Measurements from ENCODE around the gene UTP14C. TPM values are rescaled to one million over a fixed set of nuclear protein-coding genes. Genes with fewer than 3 reads are reported as not detected.
"Not testable (repeated sequence)": the region's sequence is repeated elsewhere in the genome, so short reads cannot be mapped to it uniquely, and the experiment has no call there.

Gene UTP14C
- total RNA-seq, 1 donor from 2014 or later, result 23.6 TPM

DNA sequence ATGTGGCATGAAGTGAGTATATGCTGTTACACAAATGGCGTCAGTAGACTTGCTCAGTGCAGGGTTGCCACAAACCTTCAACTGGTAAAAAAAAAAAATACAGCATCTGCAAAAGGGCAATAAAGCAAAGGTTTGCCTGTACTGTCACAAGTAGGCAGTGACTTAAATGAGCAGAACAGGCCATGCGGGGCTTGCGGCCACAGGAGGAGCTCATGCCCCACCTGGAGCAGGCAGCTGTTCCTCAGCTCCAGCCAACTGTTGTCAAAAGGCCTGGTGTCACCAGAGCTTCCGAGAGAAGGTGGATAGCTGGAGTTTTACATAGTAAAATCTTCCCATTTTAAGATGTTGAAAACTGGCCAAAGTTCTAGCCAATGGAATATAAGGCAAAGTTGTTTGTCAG lies 20.9 kb upstream of the UTP14C start:
- no peak for DNase-seq (ENCODE audit: low spot score)

DNA sequence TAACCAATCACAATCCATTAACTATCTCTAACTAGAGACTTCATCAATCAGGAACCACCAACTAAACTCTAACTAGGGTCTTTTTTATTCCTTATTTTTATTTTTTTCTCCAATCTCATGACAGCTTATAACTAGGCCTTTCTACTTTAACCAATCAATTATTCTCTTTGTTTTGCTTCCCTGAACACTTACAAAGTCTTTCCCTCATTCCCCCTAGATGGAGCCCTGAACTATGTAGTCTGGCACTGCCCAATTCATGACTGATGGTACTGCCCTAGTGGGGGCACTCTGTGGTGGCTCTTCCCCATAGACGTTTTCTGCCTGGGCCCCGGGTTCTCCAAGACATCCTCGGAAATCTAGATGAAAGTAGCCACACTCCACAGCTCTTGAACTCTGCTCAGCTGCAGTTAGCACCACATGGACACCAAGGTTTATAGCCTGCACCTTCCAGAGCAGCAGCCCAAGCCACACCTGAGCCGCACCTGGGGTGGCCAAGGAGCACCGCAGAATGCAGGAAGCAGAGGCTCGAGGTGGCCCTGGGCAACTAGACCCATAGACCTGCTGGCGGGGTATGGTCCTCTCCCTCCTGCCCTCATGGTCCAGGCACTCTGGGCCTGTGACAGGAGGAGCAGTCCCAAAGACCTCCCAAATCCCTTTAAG lies 19.9 kb upstream of the UTP14C start:
- no peak for DNase-seq (ENCODE audit: low spot score)

DNA sequence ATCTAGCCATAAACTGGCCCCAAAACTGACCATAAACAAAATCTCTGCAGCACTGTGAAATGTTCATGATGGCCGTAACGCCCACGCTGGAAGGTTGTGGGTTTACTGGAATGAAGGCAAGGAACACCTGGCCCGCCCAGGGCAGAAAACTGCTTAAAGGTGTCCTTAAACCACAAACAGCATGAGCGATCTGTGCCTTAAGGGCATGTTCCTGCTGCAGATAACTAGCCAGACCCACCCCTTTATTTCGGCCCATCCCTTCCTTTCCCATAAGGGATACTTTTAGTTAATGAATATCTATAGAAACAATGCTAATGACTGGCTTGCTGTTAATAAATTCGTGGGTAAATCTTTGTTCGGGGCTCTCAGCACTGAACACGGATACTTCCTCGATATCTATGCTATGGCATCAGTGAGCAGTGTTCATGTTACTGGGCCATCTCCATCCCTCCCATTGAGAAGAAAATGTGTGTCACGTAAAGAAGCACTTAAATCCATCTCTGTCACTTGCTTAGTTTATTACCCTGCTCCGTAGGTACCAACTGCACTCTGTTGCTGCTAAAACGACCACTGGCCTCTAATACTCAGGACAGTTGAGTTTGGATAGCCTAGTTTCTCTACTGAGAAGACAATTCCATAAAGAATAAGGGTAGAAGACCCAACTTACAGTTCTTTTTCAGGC lies 18.5 kb upstream of the UTP14C start:
- DNase-seq (ENCODE audit: low spot score), result no peak

DNA sequence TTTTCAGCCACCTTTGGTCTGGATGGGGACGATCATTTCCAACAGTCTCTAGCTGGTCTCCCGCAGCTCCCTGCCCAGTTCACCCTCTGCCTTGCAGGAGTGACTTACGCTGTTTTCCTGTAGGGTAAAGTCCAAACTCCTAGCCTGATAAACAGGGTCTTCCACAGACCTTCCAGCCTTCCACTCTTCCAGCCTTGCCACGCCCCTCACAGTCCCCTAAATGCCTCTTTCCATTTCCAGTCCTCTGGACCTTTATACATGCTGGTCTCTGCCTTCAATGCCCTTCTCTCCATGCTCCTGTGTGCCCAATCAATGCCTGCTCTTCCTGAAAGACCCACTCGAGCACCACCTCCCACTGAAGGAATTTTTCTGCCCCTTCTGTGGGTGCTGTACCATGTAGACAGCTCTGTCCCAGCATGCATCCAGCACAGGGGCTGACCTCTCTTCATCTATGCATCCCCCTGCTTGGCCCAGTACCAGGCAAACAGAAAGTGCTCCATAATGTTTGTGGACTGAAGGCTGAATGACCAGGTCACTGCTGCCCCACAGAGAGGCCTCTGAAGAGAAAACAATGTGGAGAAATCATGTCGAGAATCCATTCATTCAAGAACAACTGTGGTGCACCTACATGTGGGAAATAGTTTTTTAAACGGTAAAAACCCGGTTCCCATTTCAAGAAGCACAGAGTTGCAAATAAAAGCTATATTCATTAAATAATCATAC lies 17.8 kb upstream of the UTP14C start:
- DNase-seq (ENCODE audit: low spot score), result no peak

DNA sequence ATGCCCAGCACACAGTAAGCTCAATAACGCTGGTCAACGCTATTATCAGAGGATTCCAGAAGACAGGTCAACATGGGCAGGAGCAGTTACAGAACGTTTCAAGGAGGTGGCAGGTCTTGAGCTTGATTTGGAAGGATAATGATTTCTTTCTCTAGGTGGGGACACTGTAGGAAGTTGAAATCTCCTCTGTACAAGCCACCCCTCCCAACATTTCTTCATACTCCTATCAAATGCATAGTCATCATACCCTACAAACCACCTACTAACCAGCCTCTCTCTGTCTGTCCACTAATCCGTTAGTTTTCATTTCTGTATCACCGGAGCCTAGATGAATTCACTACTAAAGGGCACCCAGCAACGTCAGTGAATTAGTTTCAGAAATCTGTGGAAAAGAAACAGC lies 14.5 kb upstream of the UTP14C start:
- DNase-seq (ENCODE audit: low spot score), result no peak

DNA sequence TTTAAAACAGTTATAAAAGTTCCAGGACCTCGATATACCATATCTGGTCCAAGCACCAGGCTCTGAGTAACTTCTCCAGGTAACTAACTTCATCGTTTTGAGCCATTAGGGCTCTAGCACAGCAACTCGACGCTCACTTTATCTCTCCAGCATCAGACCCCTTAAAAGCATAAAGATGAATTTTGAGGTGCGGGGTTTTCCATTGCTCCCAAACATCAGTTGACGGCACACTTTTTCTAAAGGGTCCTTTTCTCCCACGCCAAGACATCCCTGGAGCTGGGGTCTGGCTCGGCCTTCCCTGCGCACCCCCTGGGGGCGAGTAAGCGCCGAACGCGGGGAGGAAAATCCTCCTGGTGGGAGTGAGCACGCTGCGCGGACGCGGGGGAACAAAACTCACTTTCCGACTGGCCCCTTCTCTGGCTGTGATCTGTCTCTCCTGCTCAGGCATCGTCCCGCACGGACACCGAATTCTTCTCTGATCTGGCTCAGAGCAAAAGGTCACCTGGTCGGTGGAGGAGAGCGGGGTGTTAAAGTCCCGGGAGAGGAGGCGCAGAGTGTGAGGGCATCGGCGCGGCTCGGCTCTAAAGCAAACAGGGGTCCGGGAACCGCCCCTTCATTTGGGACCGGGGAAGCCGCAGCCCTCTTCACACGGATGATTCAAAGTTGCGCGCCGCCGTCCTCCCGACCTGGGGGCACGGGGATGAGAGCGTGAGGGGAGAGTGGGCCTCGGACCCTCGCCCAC lies 13.4 kb upstream of the UTP14C start, which contains the start of gene ATP7B:
Gene ATP7B (minus strand): TSS at position 561 of the 742 bp plus-strand sequence. CDS start 113 bp downstream, at position 448.
- no peak for DNase-seq (ENCODE audit: low spot score)

DNA sequence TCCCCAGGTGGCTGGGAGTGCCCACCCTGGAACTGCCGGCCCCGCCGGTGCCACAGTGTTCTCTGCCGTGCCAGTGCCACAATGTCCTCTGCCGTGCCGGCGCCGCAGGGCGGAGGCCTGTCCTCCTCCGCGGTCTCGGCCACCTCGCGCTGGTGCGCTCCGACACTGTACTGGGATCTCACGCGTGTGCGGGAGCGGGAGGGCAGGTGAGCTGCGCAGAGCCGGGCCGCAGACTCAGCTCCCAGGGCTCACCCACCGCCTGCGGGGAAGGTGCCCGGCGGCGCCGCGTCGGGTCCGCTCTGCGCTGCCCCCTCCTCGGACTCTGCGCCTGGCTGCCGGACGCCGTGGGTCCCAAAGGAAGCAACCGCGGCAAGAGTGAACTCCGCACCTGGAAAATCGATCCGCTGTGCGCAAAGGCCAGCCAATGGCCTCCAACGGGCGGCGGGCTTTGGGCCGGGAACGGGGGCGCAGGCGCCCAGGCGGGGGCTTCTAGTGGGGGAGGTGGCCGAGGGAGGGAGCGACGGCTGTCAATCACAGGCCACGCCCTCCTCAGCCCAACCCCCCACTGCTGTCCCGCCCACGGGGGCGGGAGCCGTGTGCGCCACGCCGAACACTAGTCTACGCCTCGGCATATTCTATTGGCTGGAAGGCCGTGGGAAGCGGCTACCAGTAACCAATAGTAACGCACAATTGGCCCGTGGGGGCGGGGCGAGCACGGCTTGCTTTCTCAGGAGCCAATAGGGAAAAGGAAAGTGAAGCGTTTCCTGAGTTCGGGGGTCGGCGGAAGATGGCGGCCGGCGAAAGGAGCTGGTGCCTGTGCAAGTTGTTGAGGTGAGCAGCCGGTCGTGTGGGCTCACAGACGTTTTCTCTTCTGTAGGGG lies 12.6 kb upstream of the UTP14C start, which contains the start of gene ALG11:
Gene ALG11 (plus strand): TSS at position 767 of the 880 bp plus-strand sequence. CDS start 21 bp downstream, at position 788.
- DNase-seq (ENCODE audit: low spot score), result peak; percentile 99

DNA sequence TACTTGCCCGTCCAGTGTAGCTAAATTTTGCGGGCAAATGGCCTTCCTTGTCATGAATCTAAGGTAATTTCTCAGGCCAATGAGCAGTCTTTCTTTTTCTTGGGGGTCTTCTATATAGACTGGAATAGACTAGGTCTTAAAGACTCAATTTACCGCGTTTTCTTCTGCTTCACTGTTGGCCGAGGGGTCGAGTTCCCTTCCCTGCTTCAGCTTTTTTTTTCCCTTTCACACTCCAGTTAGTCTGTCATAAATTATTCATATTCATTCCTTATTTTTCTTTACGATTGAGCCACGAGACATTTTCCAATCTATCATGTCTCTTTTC lies 12.0 kb upstream of the UTP14C start:
- no peak for DNase-seq (ENCODE audit: low spot score)

DNA sequence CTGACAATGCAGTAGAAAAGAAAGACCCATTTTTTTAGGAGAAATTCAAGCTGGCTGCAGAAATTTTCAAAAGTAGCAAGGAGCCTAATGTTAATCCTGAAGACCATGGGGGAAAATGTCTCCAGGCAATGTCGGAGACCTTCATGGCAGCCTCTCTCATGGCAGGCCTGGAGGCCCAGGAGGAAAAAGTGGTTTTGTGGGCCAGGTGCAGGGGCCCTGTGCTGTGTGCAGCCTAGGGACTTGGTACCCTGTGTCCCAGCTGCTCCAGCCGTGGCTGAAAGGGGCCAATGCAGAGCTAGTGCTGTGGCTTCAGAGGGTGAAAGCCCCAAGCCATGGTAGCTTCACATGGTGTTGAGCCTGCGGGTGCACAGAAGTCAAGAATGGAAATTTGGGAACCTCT lies 8.2 kb upstream of the UTP14C start:
- DNase-seq (ENCODE audit: low spot score), result no peak

DNA sequence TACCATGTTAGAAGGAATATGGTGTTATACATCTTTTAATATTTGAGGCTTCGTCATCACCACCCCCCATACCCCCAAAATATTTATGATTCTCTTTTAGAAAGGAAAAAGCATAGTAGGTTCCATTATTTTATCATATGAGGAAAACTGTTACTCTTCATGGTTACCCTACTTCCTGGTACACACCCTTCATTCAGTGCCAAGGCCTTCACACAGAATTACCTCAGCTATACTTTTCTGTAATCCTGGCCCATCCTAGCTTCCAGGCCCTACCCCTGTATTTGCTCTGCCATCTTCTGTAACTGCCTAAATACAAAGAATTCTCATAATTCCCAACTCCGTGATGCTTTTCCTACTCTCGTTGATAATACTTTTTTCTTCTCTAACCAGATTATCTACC lies 4.3 kb upstream of the UTP14C start:
- DNase-seq (ENCODE audit: low spot score), result no peak

DNA sequence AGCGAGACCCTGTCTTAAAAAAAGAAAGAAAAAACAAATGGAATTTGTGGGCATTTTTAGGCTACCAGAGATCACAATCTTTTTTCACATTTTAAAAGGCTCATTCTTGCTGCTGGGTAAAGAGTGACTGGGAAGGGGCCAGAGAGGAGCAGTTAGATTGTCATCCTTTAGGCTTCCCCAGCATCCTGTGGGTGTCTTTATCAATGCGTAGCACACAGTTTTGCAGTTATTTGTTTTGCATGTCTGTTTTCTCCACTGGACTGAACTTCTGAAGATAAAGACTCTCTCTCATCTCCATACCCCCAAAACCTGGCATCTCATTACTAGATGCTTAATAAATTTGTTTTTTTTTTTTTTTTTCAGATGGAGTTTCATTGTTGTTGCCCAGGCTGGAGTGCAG lies 2.1 kb upstream of the UTP14C start:
- DNase-seq (ENCODE audit: low spot score), result no peak

DNA sequence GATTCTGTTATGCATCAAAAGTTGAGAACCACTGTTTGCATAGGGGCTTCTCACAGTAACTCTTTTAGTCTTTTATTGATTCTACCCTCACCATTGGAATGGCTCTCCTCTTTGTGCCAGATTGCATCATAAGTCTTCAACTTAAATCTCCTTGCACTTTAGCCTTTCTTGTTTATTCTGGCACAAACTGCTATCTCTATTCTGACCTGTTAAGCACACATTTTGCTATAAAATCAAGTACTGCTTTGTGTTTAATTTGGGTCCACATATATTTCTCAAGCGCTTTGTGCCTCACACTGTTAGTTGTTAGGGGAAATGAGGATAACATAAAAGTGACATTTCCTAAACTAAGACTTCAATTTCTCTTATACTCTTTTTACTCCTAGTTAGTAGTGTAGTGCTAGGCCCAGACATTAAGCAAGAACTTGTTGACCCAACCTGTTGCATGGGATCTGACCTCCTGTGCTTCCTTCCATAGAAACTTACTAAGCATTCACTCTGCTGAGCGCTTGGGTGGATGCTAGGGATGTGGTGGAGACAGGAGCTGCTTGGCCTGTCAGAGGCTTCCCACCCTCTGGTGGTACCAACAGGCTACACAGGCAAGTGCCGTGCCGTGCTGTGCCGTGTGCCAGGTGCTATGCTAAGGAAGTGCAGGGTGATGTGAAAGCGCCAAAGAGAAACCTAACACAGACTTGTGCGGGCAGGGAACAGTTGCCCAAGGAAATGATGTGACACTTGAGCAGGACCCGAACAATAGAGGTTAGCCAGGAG lies 1.2 kb downstream of the UTP14C start:
- DNase-seq (ENCODE audit: low spot score), result no peak

DNA sequence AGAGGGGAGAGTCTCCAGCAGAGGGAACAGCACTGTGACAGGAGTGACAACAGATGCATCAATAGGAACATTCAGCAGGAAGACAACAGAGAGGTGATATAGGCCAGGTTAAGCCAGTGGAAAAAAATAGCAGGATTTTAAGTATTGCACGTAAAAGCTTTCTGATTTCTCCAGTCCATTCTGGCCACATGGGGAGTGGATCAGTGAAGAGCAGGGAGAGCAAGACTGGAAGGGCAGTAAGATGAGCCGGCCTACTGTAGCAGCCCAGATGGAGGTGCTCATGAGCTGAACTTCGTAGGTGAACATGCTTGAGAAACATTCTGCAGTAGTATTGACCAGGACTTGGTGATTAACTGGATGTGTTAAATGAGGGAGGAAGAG lies 1.7 kb downstream of the UTP14C start:
- no peak for DNase-seq (ENCODE audit: low spot score)

DNA sequence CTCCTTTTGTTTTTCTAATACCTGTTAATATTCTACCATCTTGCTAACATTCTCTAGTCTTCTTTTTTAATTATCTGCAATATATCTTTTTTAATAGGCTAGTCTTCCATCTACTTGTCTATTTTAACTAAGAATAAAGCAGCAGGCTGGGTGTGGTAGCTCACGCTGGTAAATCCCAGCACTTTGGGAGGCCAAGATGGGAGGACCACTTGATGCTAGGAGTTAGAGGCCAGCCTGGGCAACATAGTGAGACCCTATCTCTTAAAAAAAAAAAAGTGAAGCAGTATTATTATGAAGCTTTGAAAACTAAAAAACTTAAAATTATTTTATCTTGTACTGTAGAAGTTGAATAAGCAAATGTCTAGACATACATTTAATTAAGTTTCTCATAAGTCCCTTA lies 3.3 kb downstream of the UTP14C start:
- no peak for DNase-seq (ENCODE audit: low spot score)

DNA sequence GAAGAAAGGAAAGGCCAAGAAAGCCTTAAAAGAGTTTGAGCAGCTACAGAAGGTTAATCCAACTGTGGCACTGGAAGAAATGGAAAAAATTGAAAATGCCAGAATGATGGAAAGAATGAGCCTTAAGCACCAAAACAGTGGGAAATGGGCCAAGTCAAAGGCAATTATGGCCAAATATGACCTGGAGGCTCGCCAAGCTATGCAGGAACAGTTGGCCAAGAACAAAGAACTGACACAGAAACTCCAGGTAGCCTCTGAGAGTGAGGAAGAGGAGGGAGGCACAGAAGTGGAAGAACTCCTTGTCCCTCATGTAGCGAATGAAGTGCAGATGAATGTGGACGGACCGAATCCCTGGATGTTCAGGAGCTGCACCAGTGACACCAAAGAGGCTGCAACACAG lies 5.1 kb downstream of the UTP14C start:
- DNase-seq (ENCODE audit: low spot score), result no peak

DNA sequence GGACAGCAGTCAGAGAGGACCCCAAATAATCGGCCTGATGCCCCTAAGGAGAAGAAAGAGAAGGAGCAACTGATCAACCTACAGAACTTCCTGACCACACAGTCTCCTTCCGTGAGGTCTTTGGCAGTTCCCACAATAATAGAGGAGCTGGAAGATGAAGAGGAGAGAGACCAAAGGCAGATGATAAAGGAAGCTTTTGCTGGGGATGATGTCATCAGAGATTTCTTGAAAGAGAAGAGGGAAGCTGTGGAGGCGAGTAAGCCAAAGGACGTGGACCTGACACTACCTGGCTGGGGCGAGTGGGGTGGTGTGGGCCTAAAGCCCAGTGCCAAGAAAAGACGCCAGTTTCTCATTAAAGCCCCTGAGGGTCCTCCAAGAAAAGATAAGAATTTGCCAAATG lies 5.9 kb downstream of the UTP14C start:
- not testable (repeated sequence) for DNase-seq (ENCODE audit: low spot score)

DNA sequence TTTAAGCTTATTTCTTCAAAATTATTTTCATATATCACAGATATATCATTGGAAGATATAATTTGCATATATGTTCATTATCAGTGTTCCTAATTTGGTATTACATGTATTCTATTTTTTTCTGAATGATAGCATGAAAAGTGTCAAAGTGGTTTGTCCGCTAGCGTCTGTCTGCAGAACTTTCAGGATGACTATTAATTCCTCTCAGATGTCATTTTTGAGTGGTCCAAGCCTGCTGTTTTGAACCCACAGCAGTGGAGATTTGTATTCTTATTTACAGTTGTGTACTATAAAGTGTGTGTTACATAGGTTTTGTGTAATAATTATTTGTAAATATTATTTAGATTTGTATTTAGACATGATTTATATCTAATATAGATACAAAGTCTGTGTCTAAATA lies 8.5 kb downstream of the UTP14C start:
- DNase-seq (ENCODE audit: low spot score), result no peak

DNA sequence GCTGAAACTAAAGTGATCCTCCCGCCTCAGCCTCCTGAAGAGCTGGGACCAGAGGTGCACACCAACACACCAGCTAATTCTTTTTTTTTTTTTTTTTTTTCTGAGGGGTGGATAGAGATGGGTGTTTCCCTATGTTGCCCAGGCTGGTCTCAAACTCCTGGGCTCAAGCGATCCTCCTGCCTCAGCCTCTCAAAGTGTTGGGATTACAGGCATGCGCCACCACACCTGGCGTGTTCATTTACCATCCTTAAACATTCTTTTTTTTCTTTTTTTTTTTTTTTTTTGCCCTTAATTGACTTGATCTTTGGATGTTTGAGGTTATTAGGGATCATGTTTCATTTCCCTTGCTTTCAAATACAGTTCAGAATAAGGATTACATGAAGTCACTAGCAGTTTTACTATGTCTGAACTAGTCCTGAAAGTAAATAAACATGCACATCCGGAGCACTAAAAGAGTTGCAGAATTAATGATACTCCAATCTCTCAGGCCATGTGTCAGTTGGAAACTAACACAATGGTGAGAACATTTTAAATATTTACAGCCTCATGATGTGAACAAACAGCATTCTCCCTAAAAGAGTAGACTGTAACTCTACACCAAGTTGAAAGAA lies 10.2 kb downstream of the UTP14C start:
- DNase-seq (ENCODE audit: low spot score), result no peak

DNA sequence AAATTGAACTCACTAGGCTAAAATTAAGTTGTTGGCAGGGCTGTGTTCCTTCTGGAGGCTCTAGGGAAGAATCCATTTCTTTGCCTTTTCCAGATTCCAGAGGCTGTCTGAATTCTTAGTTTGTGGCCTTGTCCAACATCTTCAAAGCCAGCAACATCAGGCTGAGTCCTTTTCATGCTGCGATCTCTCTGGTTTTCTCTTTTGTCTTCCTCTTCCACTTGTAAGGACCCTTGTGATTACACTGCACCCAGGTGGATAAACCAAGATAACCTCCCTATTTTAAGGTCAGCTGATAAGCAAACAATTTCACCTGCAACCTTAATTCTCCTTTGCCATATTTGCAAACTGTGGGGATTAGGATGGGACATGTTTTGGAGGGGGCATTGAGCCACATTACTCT lies 11.5 kb downstream of the UTP14C start:
- DNase-seq (ENCODE audit: low spot score), result no peak

DNA sequence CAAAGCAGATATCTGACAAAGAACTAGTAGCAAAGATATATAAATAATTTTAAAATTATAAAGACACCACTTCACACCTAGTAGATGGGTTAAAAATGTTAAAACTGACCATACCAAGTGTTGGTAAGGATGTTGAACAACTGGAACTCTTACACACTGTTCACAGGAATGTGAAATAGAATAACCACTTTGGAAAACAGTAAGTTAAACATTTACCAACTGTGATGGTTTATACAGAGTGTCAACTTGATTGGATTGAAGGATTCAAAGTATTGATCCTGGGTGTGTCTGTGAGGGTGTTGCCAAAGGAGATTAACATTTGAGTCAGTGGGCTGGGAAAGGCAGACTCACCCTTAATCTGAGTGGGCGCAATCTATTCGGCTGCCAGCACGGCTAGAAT lies 19.2 kb downstream of the UTP14C start:
- DNase-seq (ENCODE audit: low spot score), result no peak

Data from umbilical cord (tissue), 2 donors.